IMR-90 (cell line): ENCODE data around the gene ACTA1. TPM values are rescaled to one million over a fixed set of nuclear protein-coding genes. Genes with fewer than 3 reads are reported as not detected.

Experiments used
- ATAC-seq: fragments of 200-7000 bp; cut with Tn5 transposase; 2 replicates; pipeline ENCODE4 v1.9.1; 2020; ENCODE audit warnings: low read depth, mild to moderate bottlenecking, moderate library complexity
- BruUV-seq: library from RNA; stranded (reverse); fragments of 400-500 nt; replicated peaks from 2 replicates; lab custom pipeline; 2021; lab: Mats Ljungman, UMichigan
- CTCF ChIA-PET: fragments of 300-600 bp; formaldehyde crosslinking; extraction: SDS; loops from one replicate; lab custom pipeline; 2021; ENCODE audit warnings: antibody characterized with exemption; lab: Yijun Ruan, JAX
- POLR2A ChIA-PET: fragments of 300-600 bp; sonication (Branson Sonifier 250); formaldehyde crosslinking; loops from one replicate; lab custom pipeline; 2022; ENCODE audit warnings: antibody characterized with exemption; ENCODE audit not compliant: unreplicated experiment; lab: Charles Lee
- DNase-seq: peaks from one replicate; pipeline ENCODE4 v3.0.0; 2013
- H2AFZ ChIP-seq: replicated peaks from 2 replicates; pipeline ENCODE3; 2013; ENCODE audit warnings: low read length, mild to moderate bottlenecking; ENCODE audit not compliant: poor library complexity
- H2AK5ac ChIP-seq: 2 replicates; pipeline ENCODE4 v1.6.1; 2013; ENCODE audit warnings: low read depth, low read length, inconsistent platforms
- H2AK9ac ChIP-seq: replicated peaks from 2 replicates; pipeline ENCODE3; 2013; ENCODE audit warnings: mild to moderate bottlenecking, low read depth, low read length, moderate library complexity; ENCODE audit not compliant: poor library complexity
- H2BK120ac ChIP-seq: 2 replicates; pipeline ENCODE4 v1.6.1; 2013; ENCODE audit warnings: low read depth, low read length, inconsistent platforms
- H2BK15ac ChIP-seq: 3 replicates; pipeline ENCODE4 v1.6.1; 2013; ENCODE audit warnings: low read depth, low read length, inconsistent platforms
- H2BK20ac ChIP-seq: 2 replicates; pipeline ENCODE4 v1.6.1; 2013; ENCODE audit warnings: low read depth, mild to moderate bottlenecking, inconsistent platforms, low read length, moderate library complexity
- H2BK5ac ChIP-seq: 2 replicates; pipeline ENCODE4 v1.6.1; 2013; ENCODE audit warnings: mild to moderate bottlenecking, low read depth, low read length, inconsistent platforms; ENCODE audit not compliant: poor library complexity, severe bottlenecking
- H3K14ac ChIP-seq: replicated peaks from 2 replicates; pipeline ENCODE4 v1.6.1; 2013; ENCODE audit warnings: low read depth, low read length, inconsistent platforms
- H3K18ac ChIP-seq: 2 replicates; pipeline ENCODE4 v1.6.1; 2013; ENCODE audit warnings: low read depth, low read length, control low read depth
- H3K23ac ChIP-seq: 2 replicates; pipeline ENCODE4 v1.6.1; 2013; ENCODE audit warnings: low read depth, low read length, inconsistent platforms
- H3K27ac ChIP-seq: 2 replicates; pipeline ENCODE4 v1.5.1; 2013; ENCODE audit warnings: mild to moderate bottlenecking, control low read depth, low read length; ENCODE audit not compliant: insufficient read depth
- H3K27me3 ChIP-seq: 2 replicates; pipeline ENCODE4 v1.6.1; 2013; ENCODE audit warnings: low read length; ENCODE audit not compliant: control insufficient read depth, insufficient read depth
- H3K36me3 ChIP-seq: 2 replicates; pipeline ENCODE4 v1.6.1; 2013; ENCODE audit warnings: low read length, mixed read lengths; ENCODE audit not compliant: control insufficient read depth, insufficient read depth
- H3K4ac ChIP-seq: 2 replicates; pipeline ENCODE4 v1.6.1; 2013; ENCODE audit warnings: low read depth, low read length, inconsistent platforms
- H3K4me1 ChIP-seq: 2 replicates; pipeline ENCODE4 v1.6.1; 2013; ENCODE audit warnings: low read length, mixed read lengths; ENCODE audit not compliant: control insufficient read depth, insufficient read depth
- H3K4me2 ChIP-seq: 2 replicates; pipeline ENCODE4 v1.6.1; 2013; ENCODE audit warnings: low read depth, mild to moderate bottlenecking, control low read depth, low read length, moderate library complexity
- H3K4me3 ChIP-seq: 2 replicates; pipeline ENCODE4 v1.5.1; 2013; ENCODE audit warnings: low read depth, mild to moderate bottlenecking, control low read depth, low read length, moderate library complexity; ENCODE audit not compliant: insufficient read depth
- H3K56ac ChIP-seq: 2 replicates; pipeline ENCODE4 v1.6.1; 2013; ENCODE audit warnings: low read length, inconsistent platforms; ENCODE audit not compliant: insufficient read depth; ENCODE audit errors: extremely low read depth
- H3K79me1 ChIP-seq, 2 experiments: 2 replicates each; pipeline ENCODE4 v1.6.1; 2013; ENCODE audit warnings: low read length in 2 of 2, inconsistent platforms in 1 of 2, low read depth in 1 of 2
- H3K9ac ChIP-seq: 2 replicates; pipeline ENCODE4 v1.6.1; 2013; ENCODE audit warnings: low read depth, low read length, control low read depth
- H3K9me1 ChIP-seq: 2 replicates; pipeline ENCODE4 v1.6.1; 2013; ENCODE audit warnings: low read length, inconsistent platforms; ENCODE audit not compliant: insufficient read depth
- H3K9me3 ChIP-seq: 2 replicates; pipeline ENCODE4 v1.6.1; 2013; ENCODE audit warnings: low read length; ENCODE audit not compliant: control insufficient read depth, insufficient read depth
- H4K20me1 ChIP-seq: 2 replicates; pipeline ENCODE4 v1.6.1; 2013; ENCODE audit warnings: low read length, inconsistent platforms; ENCODE audit not compliant: insufficient read depth
- H4K5ac ChIP-seq: 2 replicates; pipeline ENCODE4 v1.6.1; 2013; ENCODE audit warnings: mild to moderate bottlenecking, low read depth, low read length, control low read depth
- H4K8ac ChIP-seq, 2 experiments: 2 replicates each; pipeline ENCODE4 v1.6.1; 2013; ENCODE audit warnings: low read depth in 2 of 2, low read length in 2 of 2, control low read depth in 1 of 2, inconsistent platforms in 1 of 2
- H4K91ac ChIP-seq: 2 replicates; pipeline ENCODE4 v1.6.1; 2013; ENCODE audit warnings: low read depth, low read length, inconsistent platforms; ENCODE audit not compliant: insufficient read depth
- BHLHE40 ChIP-seq: fragments of 150-350 bp; IDR thresholded peaks from 2 replicates; pipeline ENCODE4 v1.6.1; 2016; ENCODE audit warnings: mild to moderate bottlenecking, low read depth, low read length
- FOS ChIP-seq: fragments of 150-350 bp; IDR thresholded peaks from 2 replicates; pipeline ENCODE4 v1.6.1; 2016; ENCODE audit warnings: low read depth, low read length
- MAZ ChIP-seq: IDR thresholded peaks from 2 replicates; pipeline ENCODE4 v1.6.1; 2012; ENCODE audit warnings: low read depth, mild to moderate bottlenecking, low read length, improper control_type of control experiment, moderate library complexity, borderline replicate concordance
- RCOR1 ChIP-seq: IDR thresholded peaks from 2 replicates; pipeline ENCODE4 v1.6.1; 2012; ENCODE audit warnings: mild to moderate bottlenecking, low read length, improper control_type of control experiment; ENCODE audit not compliant: insufficient replicate concordance
- SMC3 ChIP-seq: fragments of 150-350 bp; IDR thresholded peaks from 2 replicates; pipeline ENCODE4 v1.6.1; 2016; ENCODE audit warnings: low read depth, mild to moderate bottlenecking, antibody characterized with exemption, low read length, moderate library complexity
- WGBS, 2 experiments: methylation state at CpG; one replicate each; pipeline versions ENCODE4 v1.1.5 to v1.1.7; 2013; ENCODE audit warnings: missing lambda C conversion rate in 2 of 2; ENCODE audit not compliant: insufficient read length in 1 of 2; ENCODE audit errors: extremely low coverage in 2 of 2; 5-methylcytosine and 5-hydroxymethylcytosine counted together
- dilution Hi-C: fragments of 300-500 bp; cut with HindIII; formaldehyde crosslinking; loops from one replicate; pipeline ENCODE4 v1.14.3; 2018; ENCODE audit warnings: low sequenced_read_pairs; ENCODE audit not compliant: unreplicated experiment
- in situ Hi-C: fragments of 300-500 bp; cut with MboI; formaldehyde crosslinking; loops from 3 replicates; pipeline ENCODE4 v1.14.3; 2019; ENCODE audit warnings: low sequenced_read_pairs, inconsistent platforms, mixed read lengths
- intact Hi-C: fragments of 100-400 bp; cut with micrococcal nuclease; formaldehyde crosslinking; loops from 2 replicates; pipeline ENCODE4 v1.10.0; 2022
- polyA plus RNA-seq, 3 experiments: library from polyadenylated mRNA; depleted of rRNA; stranded (reverse); fragments of >200 nt; gene quantifications; 2 replicates each; pipeline ENCODE4 v1.2.3, GENCODE V29; 2012; ENCODE audit warnings: low replicate concordance in 1 of 3
- total RNA-seq: library from RNA; depleted of rRNA; stranded (reverse); fragments of >200 nt; gene quantifications from 2 replicates; pipeline ENCODE4 v1.2.3, GENCODE V29; 2012
- TF ChIP-seq, protein P1 (sequence below): conservative IDR thresholded peaks from 2 replicates; pipeline ENCODE4 v1.5.1; 2012; ENCODE audit warnings: mild to moderate bottlenecking, low read depth, low read length, improper control_type of control experiment
- TF ChIP-seq, protein P2 (sequence below): fragments of 150-350 bp; IDR thresholded peaks from 2 replicates; pipeline ENCODE4 v1.6.1; 2017; ENCODE audit warnings: mild to moderate bottlenecking, antibody characterized with exemption, low read length, low read depth

Gene ACTA1
- total and polyA plus RNA-seq, 2 of the 4 experiments (the other 2 are of a cell fraction), result not detected

DNA sequence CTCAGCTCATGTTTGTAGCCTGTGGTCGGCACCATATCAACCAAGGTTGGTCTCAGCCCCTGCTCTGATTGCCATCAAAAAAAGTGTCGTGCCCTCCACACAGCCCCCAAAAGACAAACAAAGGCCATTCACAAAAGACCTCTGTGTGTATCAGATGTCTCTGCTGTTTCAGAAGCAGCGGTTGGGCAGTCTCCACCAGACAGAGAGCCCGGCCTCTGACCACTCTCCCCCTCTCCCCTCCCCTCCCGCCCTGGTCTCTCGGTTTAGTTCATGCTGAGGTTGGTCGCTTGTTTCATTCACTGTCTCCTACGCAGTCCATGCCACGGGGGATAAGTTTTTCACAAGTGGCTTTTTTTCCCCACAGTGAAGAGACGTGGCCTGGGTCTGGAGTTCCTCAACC is 27.1 kb downstream of the ACTA1 start:
- Histone ChIP-seq H2BK20ac (no peak overlapping the region), H2BK5ac (no peak overlapping the region), H4K5ac (no peak overlapping the region), H3K9me3 (no peaks in the 10 kb centered on the region), H2BK15ac (no peak overlapping the region), H2BK120ac (no peak overlapping the region), H3K79me1 (no peaks in the 10 kb centered on the region), H3K36me3 (no peaks in the 10 kb centered on the region), H4K20me1 (no peaks in the 10 kb centered on the region), H2AK5ac (no peak overlapping the region), H4K91ac (no peak overlapping the region), H3K9me1 (peaks cover 4% of the 10 kb centered on the region; the same call in 1 of the 2 replicates), H4K8ac (no peak overlapping the region), H3K27me3 (peaks cover 45% of the 10 kb centered on the region), H3K18ac (no peak overlapping the region), H2AK9ac (no peak overlapping the region), H3K4me2 (peak overlapping the region; percentile 42; the same call in 1 of the 2 replicates), H2AFZ (peak overlapping the region; percentile 74), H3K9ac (no peak overlapping the region), H3K56ac (no peak overlapping the region), H3K4me3 (no peak overlapping the region), H3K27ac (no peak overlapping the region), H3K14ac (no peak overlapping the region), H3K4ac (no peak overlapping the region), H3K4me1 (peaks cover 7% of the 10 kb centered on the region; the same call in 1 of the 2 replicates), H3K23ac (peak overlapping the region; percentile 7; the same call in 1 of the 2 replicates)
- dilution Hi-C loops, result no loop called here
- in situ Hi-C loops, result no loop called here
- BruUV-seq, result no TSS peak
- CTCF ChIA-PET, result interaction anchor here (0.6 to 0.8 kb wide), 3 partner anchors 10 to 54 kb away, joined by 3 read pairs; no protein-coding TSS in a partner anchor
- intact Hi-C loops, result loop anchor here (5.0 kb wide), 1 partner anchor 59 kb away; no protein-coding TSS in a partner anchor
- ATAC-seq (no peak), DNase-seq (no peak)
- no peak for TF ChIP-seq BHLHE40
- TF ChIP-seq SMC3, result no peak
- no peak for TF ChIP-seq RCOR1
- TF ChIP-seq, protein P1, sequence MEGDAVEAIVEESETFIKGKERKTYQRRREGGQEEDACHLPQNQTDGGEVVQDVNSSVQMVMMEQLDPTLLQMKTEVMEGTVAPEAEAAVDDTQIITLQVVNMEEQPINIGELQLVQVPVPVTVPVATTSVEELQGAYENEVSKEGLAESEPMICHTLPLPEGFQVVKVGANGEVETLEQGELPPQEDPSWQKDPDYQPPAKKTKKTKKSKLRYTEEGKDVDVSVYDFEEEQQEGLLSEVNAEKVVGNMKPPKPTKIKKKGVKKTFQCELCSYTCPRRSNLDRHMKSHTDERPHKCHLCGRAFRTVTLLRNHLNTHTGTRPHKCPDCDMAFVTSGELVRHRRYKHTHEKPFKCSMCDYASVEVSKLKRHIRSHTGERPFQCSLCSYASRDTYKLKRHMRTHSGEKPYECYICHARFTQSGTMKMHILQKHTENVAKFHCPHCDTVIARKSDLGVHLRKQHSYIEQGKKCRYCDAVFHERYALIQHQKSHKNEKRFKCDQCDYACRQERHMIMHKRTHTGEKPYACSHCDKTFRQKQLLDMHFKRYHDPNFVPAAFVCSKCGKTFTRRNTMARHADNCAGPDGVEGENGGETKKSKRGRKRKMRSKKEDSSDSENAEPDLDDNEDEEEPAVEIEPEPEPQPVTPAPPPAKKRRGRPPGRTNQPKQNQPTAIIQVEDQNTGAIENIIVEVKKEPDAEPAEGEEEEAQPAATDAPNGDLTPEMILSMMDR, result no peak
- TF ChIP-seq FOS, result no peak
- TF ChIP-seq, protein P2, sequence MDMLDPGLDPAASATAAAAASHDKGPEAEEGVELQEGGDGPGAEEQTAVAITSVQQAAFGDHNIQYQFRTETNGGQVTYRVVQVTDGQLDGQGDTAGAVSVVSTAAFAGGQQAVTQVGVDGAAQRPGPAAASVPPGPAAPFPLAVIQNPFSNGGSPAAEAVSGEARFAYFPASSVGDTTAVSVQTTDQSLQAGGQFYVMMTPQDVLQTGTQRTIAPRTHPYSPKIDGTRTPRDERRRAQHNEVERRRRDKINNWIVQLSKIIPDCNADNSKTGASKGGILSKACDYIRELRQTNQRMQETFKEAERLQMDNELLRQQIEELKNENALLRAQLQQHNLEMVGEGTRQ, result no peak
- TF ChIP-seq MAZ, result no peak
- WGBS, 2 experiments, result 0% methylated on average over 1 of the region's 10 CpGs; no CpG with 5 or more reads in 1 of the 2 experiments
- POLR2A ChIA-PET, result no interaction called here
